ENCODE data around the gene IER5. TPM values are rescaled to one million over a fixed set of nuclear protein-coding genes. Genes with fewer than 3 reads are reported as not detected.
A peak's percentile ranks its signal among the peaks of the same experiment; 100 is the strongest.

IER5 gene
- total RNA-seq, 4 donors from 2014 or later = 7.2 to 7.8 (median 7.6) TPM

GRCh38 chr1:181135815-181136737 lies 47.6 kb downstream of the IER5 start:
- no peak overlapping the region for H3K4me3 ChIP-seq (replicated peaks in 1 of 3)
- 83 to 88% methylated on average over 12 of the region's 12 CpGs for WGBS, 2 donors
- H3K4me1 ChIP-seq = peaks cover 3 to 12% of the 10 kb centered on the region in 2 donors
- H3K9me3 ChIP-seq = no peaks in the 10 kb centered on the region
- H3K27me3 ChIP-seq = no peaks in the 10 kb centered on the region
- H3K27ac ChIP-seq = peak overlapping the region in 1 of 3 donors; percentile 18
- H3K36me3 ChIP-seq = no peaks in the 10 kb centered on the region
- intact Hi-C loops (cut with DNase I) = no loop called here
- no peak for TF ChIP-seq CTCF (IDR thresholded peaks at IDR 0.05)
- no peak for TF ChIP-seq POLR2A (IDR thresholded peaks at IDR 0.05)
- no peak for DNase-seq

GRCh38 chr1:181136738-181137122 lies 48.2 kb downstream of the IER5 start:
- intact Hi-C loops (cut with DNase I) = no loop called here
- Histone ChIP-seq H3K4me1 (peaks cover 3 to 18% of the 10 kb centered on the region in 2 donors), H3K36me3 (no peaks in the 10 kb centered on the region), H3K27me3 (no peaks in the 10 kb centered on the region), H3K4me3 (replicated peaks in 1 of 3) (no peak overlapping the region), H3K27ac (no peak overlapping the region), H3K9me3 (no peaks in the 10 kb centered on the region)
- no peak for TF ChIP-seq CTCF (IDR thresholded peaks at IDR 0.05)
- no peak for TF ChIP-seq POLR2A (IDR thresholded peaks at IDR 0.05)
- WGBS, 2 donors = 94 to 96% methylated on average over 7 to 8 of the region's 8 CpGs
- DNase-seq = no peak

GRCh38 chr1:181137217-181137743 lies 48.8 kb downstream of the IER5 start:
- peaks cover 5 to 23% of the 10 kb centered on the region in 2 donors for H3K4me1 ChIP-seq

GRCh38 chr1:181139631-181140061 lies 51.1 kb downstream of the IER5 start:
- intact Hi-C loops (cut with DNase I) = loop anchor here (5.0 to 10.0 kb wide), 4 partner anchors 52 to 625 kb away; partner anchors contain the start of gene IER5
- no peak overlapping the region for H3K27ac ChIP-seq
- no peaks in the 10 kb centered on the region for H3K9me3 ChIP-seq
- no peak overlapping the region for H3K4me3 ChIP-seq (replicated peaks in 1 of 3)
- no peaks in the 10 kb centered on the region for H3K27me3 ChIP-seq
- no peak for TF ChIP-seq CTCF (IDR thresholded peaks at IDR 0.05)
- no peak for TF ChIP-seq POLR2A (IDR thresholded peaks at IDR 0.05)
- no peak for DNase-seq
- 40 to 55% methylated on average over 5 of the region's 5 CpGs for WGBS, 2 donors
- H3K36me3 ChIP-seq = no peaks in the 10 kb centered on the region
- peaks cover 6 to 23% of the 10 kb centered on the region in 2 donors for H3K4me1 ChIP-seq

More at GRCh38 chr1:181137217-181137743, 48.8 kb downstream of the IER5 start:
- intact Hi-C loops (cut with DNase I) = no loop called here
- Histone ChIP-seq H3K36me3 (no peaks in the 10 kb centered on the region), H3K9me3 (no peaks in the 10 kb centered on the region), H3K4me3 (replicated peaks in 1 of 3) (no peak overlapping the region), H3K27me3 (no peaks in the 10 kb centered on the region), H3K27ac (no peak overlapping the region)
- 95 to 96% methylated on average over 12 of the region's 12 CpGs for WGBS, 2 donors
- DNase-seq = no peak
- TF ChIP-seq POLR2A (IDR thresholded peaks at IDR 0.05) = no peak
- no peak for TF ChIP-seq CTCF (IDR thresholded peaks at IDR 0.05)

- TF ChIP-seq POLR2A (IDR thresholded peaks at IDR 0.05) = no peak
- no peak for TF ChIP-seq CTCF (IDR thresholded peaks at IDR 0.05)
- H3K27ac ChIP-seq = no peak overlapping the region
- intact Hi-C loops (cut with DNase I) = loop anchor here (5.0 to 10.0 kb wide), 4 partner anchors 53 to 626 kb away; partner anchors contain the start of gene IER5
Observed at GRCh38 chr1:181140398-181140797, 51.9 kb downstream of the IER5 start.

More at GRCh38 chr1:181140398-181140797, 51.9 kb downstream of the IER5 start:
- peaks cover 3 to 16% of the 10 kb centered on the region in 2 donors for H3K4me1 ChIP-seq
- WGBS, 2 donors = 88 to 91% methylated on average over 4 of the region's 4 CpGs
- H3K4me3 ChIP-seq (replicated peaks in 1 of 3) = no peak overlapping the region
- H3K9me3 ChIP-seq = no peaks in the 10 kb centered on the region
- H3K27me3 ChIP-seq = no peaks in the 10 kb centered on the region
- no peak for DNase-seq
- no peaks in the 10 kb centered on the region for H3K36me3 ChIP-seq

Measured in thyroid gland (tissue), 4 donors.